Activated CD4-positive, alpha-beta T cell treated with anti-CD3 and anti-CD28 coated beads, Interleukin-2, Interleukin-4, amounts not matched to agents 100 ng/mL and 50 ng/mL, durations not matched to agents 16 hours and 8 hours (primary cell): ENCODE data around the gene NDUFC1.
"Not testable (repeated sequence)": the region's sequence is repeated elsewhere in the genome, so short reads cannot be mapped to it uniquely, and the experiment has no call there.

ENCODE experiments used
- DNase-seq: peaks from one replicate; pipeline ENCODE4 v3.0.0-alpha.2; 2020; ENCODE audit warnings: low spot score

Gene NDUFC1

DNA sequence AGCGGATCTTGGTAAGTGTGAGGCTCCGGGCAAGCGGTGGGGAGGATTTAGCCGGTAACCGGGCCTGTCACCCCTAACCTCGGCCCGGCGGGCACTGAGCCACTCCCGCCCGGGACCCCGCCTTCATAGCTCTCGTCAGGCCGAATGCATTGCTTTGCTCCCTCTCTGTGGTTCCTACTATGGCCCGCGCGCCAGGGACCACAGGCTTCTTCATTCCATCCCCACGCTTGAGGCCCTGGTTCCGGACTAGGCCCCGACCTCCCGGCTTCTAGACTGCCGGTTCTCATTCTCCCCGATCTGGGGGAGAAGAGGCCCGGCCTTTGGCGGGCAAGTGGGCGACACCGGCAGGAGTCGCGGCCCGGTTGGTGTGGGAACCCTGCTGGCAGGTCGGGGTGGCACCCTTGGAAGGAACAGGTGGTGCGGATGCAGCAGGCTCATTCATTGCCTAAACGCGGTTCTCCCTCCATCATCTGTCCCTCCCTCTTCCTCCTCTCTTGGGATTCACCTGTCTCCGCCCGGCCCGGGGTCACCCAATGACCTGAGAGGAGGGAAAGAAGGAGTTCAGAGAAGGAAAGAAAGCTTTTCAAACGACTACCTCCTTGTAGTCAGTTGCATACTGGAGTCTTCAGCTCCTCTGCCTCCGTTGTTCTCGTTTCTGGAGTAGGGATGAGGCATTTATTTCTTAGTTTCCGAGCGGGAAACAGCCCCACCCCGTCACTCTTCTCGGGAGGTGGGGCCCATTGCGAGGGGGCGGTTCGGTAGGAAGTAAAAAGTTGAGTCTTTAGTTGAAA lies at the start of gene NDUFC1:
Gene NDUFC1, minus strand, starts transcription at position 657 of the 791 bp plus-strand sequence. CDS start 6,679 bp downstream, outside the sequence.
- peak; percentile 66 for DNase-seq

DNA sequence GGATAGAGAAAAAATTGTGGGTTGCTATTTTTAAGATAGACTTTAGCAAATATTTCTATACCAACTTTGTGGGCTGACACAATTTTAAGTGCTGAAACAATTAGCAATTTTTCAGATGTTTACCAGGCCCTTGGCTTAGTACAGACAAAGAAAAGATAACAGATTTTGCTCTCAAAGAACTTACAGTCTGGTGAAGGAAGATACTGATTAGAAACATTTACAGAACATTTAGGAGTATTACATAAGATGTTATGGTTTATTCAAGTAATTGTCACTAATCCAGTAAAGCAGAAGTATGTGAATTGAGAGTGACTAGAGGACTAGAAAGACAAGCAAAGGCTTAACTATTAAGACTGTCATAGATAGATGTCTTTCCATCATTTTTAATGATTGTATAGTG lies 35.3 kb upstream of the NDUFC1 start:
- DNase-seq: no peak

DNA sequence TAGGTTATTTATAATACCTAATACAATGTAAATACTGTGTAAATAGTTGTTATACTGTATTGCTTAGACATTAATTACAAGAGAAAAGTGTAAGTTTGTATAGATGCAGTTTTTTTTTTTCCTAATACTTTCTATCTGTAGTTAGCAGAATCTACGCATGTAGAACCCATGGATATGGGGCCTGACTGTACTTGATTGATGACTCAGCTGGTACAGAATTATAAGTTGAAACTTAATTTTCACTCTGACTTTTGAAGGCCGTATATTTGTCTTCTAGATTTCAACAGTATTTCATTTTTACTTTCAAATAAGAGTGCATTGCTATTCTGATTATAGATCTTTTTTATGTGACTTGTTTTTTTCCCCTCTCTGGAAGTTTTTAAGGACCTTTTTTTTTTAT lies 30.8 kb upstream of the NDUFC1 start:
- DNase-seq: no peak

DNA sequence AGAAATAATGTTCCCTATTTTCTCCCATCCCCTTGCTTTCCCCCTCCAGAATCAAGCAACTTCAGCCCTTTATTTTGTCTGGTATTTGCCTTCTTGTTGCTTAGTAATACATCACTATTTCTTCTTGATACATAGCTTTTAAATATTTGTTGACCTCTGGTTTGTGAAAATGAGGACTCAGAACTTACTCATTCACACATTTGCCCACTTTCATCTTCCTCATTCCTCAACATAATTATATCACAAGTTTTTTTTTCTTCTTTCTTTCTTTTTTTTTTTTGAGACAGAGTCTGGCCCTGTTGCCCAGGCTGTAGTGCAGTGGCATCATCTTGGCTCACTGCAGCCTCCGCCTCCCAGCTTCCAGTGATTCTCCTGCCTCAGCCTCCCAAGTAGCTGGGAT lies 28.9 kb upstream of the NDUFC1 start:
- no peak for DNase-seq

DNA sequence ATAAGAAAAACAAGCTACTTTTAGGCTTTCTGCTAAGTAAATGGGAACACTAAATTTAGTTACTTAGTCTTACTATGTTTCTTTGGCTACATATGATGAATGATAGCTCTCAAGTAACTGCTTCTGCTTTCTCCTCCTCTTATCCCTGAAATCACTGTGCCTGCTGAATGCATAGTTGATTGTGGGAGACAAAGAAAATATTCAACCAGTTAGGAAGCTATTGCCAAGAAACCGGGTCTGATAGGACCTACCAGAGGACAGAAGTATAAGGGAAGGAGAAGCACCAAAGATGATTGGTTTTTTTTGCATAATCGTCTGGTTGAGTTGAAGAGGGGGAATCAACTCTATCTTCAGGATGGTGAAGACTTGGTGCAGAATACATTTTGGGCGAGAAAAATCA lies 28.0 kb upstream of the NDUFC1 start:
- DNase-seq: no peak

DNA sequence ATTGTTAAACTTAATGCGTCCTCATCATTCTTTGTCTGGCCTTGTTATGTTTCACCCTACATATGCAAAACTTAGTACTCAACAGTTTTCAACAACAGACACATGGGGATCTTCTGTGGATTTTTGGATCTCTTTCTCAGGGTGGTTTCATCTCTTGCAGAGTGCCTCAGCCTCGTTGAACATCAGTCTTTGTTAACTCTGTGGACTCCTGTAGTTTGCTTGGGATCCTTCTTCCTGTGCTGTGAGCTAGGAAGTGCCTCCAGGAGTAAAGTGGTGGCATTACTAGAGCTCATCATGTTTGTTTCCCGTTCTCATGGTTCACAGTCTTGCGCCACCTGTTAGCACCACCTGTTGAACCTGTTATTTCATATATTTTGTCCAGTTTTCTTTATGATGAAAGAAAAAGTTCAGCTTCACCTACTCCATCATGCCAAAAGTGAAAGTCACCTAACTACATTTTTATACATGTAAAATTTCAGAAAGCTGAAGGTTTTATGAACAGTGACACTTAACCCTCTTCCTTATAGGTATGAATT lies 27.5 kb upstream of the NDUFC1 start:
- DNase-seq: no peak

DNA sequence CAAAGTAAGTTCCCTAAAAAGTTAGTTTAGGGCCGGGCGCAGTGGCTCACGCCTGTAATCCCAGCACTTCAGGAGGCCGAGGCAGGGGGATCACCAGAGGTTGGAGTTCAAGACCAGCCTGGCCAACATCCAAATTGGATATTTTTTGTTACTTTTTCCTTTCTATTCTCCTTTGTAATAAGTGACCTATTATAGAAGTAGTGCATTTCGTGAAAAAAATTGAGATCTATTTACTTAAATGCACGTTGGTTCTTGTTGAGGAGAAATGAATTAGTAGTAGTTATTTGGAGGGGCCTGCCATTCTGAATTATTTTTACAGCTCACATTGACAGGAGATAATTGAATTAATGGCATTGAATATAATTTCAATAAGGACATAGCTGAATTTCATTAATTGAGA lies 22.3 kb upstream of the NDUFC1 start:
- DNase-seq: no peak

DNA sequence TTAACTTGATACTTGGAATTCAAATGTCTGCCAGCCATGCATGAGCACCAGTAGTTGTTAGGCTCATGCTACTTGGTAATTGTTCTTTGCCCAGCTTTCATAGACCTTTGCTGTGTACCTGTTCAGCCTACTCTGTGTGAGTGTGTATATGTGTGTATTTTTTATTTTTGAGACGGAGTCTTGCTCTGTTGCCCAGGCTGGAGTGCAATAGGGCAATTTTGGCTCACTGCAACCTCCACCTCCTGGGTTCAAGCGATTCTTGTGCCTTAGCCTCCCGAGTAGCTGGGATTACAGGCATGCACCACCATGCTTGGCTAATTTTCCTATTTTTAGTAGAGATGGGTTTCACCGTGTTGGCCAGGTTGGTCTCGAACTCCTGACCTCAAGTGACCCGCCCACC lies 20.3 kb upstream of the NDUFC1 start:
- not testable (repeated sequence) for DNase-seq

DNA sequence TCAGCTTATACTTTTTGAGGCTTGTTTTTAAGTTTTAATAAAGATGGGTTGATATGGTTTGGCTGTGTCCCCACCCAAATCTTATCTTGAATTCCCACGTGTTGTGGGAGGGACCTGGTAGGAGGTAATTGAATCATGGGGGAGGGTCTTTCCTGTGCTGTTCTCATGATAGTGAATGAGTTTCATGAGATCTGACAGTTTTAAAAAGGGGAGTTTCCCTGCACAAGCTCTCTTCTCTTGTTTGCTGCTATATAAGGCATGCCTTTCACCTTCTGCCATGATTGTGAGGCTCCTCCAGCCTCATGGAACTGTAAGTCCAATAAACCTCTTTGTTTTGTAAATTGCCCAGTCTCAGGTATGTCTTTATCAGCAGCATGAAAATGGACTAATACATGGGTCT lies 19.8 kb upstream of the NDUFC1 start:
- not testable (repeated sequence) for DNase-seq

DNA sequence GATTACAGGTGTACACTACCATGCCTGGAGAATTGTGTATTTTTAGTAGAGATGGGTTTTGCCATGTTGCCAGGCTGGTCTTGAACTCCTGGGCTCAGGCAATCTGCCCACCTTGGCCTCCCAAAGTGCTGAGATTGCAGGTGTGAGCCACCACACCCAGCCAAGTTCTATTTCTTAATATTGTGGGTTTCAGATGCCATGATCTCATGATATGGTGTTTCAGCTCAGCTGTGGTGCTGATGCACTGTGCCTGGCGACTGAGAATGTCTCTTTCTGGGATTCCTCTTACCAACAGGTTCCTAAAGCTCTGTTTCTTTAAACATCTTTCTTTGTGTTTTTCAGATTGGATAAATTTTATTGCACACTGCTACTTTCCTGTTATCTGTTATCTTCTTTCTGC lies 17.3 kb upstream of the NDUFC1 start:
- DNase-seq: no peak

DNA sequence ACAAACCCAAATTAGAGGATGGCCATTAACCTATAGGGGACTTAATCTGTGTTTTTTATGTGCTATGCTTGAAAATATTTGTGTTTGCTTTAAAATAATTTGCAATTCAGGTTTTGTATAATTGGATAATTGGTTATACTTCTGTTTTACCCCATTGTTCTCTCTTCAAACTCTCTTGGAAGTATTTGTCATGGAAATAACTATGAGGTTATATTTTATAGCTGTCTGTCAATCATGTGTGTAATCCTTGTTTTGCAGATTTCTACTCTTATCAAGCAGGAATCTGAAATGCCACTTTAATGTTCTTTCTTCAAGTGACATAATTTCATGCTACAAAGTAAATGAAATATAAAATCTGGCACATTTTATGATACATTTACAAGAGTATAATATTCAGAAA lies 15.4 kb upstream of the NDUFC1 start:
- DNase-seq: no peak

DNA sequence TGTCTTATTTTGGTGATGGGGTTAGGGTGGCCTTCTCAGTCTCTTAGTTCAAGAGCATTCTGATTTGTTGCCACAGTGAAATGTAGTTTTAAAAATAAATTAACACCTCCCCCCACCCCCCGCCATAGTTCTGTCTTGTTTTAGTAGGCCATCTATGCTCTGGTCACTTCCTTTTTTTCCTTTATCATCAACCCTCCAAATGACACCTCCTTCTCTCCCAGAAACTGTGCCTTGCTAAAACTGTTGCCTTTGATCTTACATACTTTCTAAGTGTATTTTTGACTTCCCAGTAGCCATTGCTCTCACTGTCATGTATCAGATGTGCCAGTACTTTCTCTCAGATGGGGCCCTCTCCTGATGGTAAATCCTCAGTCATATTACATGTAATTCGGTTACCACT lies 14.5 kb upstream of the NDUFC1 start:
- no peak for DNase-seq

DNA sequence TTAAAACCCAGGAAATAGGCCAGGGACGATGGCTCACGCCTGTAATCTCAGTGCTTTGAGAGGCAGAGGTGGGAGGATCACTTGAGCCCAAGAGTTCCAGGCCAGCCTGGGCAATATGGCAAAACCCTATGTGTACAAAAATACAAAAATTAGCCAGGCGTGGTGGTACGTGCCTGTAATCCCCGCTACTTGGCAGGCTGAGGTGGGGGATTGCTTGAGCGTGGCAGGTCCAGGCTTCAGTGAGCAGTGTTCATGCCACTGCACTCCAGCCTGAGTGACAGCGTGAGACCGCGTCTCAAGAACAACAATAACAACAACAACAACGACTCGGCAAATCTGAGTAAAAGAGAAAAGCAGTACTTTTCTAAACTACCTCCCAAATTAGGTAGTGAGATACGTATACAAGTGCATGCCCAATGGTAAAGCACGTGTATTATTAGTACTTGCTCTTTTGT lies 13.0 kb upstream of the NDUFC1 start:
- no peak for DNase-seq

DNA sequence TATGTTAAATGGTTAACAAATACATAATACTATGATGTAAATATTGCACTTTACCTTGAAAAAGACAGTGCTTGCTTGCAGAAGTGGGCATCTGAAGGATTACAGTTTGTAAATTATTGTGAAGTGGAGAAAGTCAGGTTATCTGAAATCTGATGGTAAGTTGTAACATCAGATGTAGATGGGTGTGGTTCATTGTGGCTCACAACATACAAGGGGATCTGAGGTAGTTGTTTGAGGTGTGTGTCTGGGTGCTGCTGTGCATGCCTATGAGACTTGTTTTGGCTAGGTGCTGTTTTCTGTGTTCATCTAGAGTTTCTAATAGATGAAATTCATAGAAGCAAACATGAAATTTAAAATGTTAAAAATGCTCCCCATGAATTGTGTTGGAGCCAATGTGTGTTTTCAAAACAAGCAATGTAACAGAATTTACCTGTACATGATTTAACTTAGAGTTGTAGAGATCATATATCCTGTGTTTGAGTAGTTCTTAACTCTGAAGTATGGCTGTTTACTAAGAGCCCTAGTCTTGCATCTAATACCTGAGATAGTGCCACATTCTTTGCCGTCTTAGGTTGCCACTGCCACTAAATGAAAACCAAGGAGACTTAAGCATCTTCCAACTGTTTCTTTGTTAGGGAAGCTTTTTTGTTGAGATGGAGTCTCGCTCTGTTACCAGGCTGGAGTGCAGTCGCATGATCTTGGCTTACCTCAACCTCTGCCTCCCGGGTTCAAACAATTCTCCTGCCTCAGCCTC lies 11.9 kb upstream of the NDUFC1 start:
- DNase-seq: no peak

DNA sequence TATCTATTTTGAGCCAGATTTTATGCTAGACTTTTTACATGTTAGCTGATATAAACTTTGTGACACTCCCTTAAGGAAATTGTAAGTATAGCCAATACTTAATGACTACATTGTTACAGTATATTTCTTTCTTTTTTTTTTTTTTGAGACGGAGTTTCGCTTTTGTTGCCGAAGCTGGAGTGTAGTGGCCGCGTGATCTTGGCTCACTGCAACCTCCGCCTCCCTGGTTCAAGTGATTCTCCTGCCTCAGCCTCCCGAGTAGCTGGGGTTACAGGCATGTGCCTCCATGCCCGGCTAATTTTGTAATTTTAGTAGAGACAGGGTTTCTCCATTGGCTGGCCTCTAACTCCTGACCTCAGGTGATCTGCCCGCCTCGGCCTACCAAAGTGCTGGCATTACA lies 11.1 kb upstream of the NDUFC1 start:
- DNase-seq: not testable (repeated sequence)

DNA sequence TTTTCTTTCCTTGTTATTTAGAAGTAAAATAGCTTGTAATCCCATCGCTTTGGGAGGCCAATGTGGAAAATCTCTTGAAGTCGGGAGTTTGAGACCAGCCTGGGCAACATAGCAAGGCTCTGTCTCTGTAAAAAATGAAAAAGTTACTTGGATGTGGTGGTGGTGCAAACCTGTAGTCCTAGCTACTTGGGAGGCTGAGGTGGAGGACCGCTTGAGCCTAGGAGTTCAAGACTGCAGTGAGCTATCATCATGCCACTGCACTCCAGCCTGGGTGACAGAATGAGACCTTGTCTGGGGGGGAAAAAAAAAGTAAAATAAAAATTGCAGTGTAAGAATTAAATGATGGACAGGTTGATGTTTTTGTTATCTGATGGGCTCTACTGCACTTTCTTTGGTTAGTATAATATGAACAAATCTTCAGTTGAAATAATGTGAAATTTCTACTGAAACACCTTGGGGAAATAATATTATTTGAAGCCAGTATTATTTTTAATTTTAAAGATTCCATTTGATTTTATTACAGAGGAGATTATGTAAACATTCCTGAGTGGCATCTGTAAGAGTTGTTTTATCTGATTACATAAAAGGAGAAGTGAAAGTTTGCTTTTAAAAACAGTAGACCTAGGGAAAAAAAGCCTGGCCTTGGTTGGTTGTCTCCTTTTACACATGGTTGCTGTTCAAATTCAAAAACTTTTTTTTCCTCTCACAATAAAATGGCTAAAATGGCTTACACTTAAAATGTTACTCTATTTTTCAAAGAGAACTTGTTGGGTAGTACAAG lies 10.5 kb upstream of the NDUFC1 start:
- DNase-seq: no peak

DNA sequence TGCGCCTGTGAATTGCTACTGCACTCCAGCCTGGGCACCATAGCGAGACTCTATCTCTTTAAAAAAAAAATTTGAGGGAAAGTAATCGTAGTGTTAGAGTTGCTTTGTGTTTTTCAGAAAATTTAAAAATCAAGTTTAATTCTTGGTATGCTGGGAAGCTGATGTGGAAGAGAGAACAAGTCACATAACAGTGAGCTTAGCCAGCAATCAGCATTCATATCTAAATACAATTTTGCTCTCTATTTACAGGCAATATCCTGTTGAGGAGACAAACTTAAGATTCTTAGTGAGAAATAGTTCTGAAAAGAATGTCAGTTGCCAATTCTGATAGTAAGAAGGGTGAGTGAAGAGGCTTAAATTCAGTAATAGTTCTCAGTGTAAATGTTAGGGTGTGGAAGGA lies 9.6 kb upstream of the NDUFC1 start:
- DNase-seq: no peak

DNA sequence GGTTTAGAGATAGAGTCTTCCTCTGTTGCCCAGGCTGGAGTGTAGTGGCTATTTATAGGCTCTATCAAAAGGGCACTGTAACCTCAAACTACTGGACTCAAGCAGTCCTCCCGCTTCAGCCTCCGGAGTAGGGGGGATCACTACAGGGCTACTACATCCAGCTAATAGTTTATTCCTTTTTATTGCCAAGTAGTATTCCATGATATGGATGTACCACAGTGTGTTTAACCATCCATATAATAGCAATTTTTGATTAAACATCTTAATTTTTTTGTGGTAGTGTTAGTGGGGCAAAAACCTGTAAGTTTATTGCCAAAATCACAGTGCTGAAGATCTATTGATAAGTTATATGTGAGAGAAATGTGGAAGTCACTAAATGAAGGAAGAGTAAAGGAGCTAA lies 2.6 kb upstream of the NDUFC1 start:
- no peak for DNase-seq

DNA sequence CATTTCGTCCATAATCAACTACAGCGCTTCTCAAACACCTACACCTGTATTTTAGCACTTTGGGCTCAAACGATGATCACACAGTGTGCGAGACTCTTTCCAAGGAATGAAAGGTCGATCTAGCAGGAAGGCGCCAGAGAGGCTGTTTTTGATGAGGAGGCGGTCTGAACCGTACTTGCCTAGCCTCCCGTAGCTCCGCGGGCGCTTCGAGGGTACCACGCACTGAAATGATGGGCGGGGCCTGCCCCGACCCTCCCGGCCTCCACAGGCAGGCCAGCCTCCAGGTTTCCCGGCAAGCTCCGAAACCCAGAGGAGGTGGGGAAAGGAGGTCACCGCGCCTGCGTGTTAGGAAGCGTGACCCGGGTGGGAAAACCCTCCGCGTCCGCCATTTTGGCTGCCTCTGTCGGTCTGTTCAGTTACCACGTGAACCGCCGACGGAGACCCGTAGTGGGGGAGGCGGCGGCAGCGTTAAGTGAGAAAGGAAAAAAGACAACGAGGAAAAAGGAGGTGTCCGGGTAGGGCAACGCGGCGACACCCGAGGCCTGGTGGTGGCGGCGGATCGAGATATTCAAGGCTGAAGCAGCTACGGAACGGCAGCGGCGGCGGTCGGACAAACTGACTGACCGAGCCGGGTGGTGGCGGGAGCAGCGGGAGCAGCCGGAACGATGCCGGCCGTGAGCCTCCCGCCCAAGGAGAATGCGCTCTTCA lies 1.0 kb downstream of the NDUFC1 start, which contains the start of gene NAA15:
Gene NAA15, plus strand, starts transcription at position 393 of the 708 bp plus-strand sequence. Its CDS starts 273 bp downstream, at position 666.
- DNase-seq: peak; percentile 99

DNA sequence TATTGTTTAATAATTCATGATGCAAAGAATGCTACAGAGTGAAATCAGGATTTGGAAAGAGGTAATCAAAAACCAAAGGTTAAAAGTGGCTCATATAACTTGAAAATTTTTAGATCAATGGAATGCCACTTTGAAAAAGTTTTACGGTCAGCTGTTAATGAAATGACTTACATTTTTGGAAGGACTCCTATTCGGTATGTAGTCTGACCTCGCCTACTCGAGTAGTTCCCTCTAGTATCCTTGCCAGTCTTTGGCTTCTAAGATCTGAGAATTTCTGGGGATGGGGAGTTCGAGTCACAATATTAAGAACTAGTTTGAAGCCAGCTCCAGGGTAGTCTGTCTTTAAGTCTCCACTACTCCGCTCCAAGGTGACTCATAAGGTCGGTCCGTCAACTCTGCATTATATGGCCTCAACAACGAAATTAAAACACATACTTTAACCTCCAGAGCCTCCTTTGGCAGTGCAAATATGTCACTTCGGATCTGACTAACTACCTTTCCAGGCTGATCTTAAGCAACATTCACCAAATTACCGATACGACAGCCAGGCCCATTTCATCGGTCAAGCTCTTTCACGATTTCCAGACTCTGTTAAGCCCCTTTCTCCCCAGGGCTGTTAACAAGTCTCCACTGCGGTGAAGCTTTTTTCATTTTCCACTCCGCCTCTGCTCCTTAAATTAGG lies 1.7 kb downstream of the NDUFC1 start:
- DNase-seq: peak; percentile 47

DNA sequence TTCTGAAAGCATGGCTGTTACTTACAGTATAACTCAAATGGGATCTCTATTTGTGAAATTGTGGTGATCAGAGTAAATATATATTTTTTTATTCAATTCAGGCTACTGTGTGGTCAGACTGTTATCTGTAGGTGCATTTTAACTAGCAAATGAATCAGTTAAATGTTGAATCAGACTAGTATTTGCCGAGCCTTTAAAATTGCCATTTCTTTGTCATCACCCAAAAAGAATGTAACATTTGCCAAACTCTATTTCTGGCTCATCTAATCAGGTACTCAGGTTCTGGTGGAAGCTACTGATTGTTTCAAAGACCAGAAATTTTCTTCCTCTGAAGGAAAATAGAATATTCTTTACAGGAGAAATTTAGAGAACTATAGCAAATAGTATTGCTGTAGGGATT lies 2.7 kb downstream of the NDUFC1 start:
- DNase-seq: no peak
